ENCODE measurements around the gene TSEN34.
"Not testable (repeated sequence)": the region's sequence is repeated elsewhere in the genome, so short reads cannot be mapped to it uniquely, and the experiment has no call there.

The TSEN34 gene

GRCh38 chr19:54240372-54241336 lies 49.5 kb downstream of the TSEN34 start:
- DNase-seq = not testable (repeated sequence)

DNA sequence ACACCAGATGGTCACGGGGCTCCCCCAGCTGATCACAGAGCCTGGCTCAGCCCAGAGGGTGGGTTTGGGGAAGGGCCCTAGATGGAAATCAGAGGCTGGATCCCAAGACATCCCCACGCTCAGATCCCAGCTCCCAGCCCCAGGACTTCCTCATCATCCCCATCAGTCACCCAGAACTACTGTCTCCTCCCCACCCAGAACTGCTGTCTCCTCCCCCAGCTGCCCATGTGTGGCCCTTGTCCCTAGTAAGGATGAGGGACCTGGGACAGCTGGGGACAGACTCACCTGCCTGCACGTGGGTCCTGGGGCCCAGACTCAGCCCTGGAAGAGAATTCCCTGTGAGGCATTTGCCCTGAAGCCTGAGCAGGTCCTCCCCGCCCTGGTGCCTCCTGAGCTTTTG lies 51.1 kb downstream of the TSEN34 start:
- not testable (repeated sequence) for DNase-seq

- not testable (repeated sequence) for DNase-seq
Observed at GRCh38 chr19:54242646-54243045, 51.5 kb downstream of the TSEN34 start, which contains the start of gene LILRA6. LILRA6 (minus strand) TSS chr19:54242790.

DNA sequence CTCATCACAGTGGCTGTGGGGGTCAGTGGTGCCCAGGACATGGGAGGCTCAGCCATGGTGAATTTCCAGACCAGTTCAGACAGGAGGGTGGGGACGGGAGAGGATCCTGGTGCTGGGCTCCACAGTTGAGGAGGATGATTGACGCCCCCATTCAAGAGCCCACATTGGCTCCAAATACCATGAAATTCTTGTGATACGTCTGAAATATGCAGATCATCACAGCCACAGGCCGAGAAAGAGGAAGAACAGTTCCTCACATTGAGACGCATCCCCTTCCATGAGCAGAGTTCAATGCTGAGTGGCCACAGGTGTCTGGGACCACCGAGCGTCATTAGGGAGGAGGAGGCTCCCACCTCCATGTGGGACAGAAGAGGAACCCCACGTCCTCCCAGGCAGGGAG lies 52.7 kb downstream of the TSEN34 start:
- not testable (repeated sequence) for DNase-seq
